Measurements from ENCODE around the gene CXCL14.

Gene CXCL14

DNA sequence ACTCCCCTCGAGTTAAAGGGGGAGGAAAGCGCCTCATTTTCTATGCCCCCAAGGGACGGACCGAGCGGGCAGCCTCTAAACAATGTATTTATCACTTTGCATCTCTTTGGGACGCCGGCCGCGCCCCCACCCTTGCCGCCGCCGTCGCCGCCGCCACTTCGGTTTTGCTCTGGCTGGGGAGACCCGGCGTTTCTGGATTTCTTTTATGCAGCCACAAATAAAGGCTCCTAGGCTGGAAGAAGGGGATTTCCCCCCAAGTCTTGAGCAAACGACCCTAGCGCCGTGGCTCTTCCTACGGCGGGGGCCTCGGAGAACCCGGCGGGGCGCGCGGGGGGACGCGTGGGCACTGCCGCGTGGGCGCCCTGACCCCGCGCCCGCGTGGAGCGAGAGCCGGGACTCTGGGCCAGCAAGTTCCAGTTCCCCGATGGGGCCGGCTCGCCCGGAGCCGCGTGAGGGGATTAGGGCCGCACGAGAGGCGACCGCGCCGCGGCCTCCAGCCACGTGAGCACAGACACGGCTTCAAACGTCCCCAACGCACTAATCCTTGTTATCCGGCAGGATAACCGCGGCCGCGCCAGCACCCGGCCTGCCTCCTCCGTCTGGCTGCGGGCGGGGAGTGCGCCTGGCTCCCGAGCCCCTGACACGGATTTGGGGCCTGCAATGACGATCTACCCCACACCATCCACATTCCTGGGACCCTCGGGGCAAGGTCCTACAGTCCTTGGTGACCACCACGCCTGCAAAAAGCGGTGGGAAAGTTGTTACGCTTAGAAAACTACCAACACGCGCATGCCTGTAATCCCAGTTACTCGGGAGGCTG is 35.1 kb downstream of the CXCL14 start:
- TF ChIP-seq, protein P1, sequence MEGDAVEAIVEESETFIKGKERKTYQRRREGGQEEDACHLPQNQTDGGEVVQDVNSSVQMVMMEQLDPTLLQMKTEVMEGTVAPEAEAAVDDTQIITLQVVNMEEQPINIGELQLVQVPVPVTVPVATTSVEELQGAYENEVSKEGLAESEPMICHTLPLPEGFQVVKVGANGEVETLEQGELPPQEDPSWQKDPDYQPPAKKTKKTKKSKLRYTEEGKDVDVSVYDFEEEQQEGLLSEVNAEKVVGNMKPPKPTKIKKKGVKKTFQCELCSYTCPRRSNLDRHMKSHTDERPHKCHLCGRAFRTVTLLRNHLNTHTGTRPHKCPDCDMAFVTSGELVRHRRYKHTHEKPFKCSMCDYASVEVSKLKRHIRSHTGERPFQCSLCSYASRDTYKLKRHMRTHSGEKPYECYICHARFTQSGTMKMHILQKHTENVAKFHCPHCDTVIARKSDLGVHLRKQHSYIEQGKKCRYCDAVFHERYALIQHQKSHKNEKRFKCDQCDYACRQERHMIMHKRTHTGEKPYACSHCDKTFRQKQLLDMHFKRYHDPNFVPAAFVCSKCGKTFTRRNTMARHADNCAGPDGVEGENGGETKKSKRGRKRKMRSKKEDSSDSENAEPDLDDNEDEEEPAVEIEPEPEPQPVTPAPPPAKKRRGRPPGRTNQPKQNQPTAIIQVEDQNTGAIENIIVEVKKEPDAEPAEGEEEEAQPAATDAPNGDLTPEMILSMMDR (IDR thresholded peaks at IDR 0.05; ENCODE audit: unreplicated experiment in 3 of 3): no peak
- Mint-ChIP-seq H3K27ac (no peak overlapping the region), H3K4me1 (peaks cover 16% of the 10 kb centered on the region), H3K36me3 (ENCODE audit: low read depth) (no peaks in the 10 kb centered on the region), H3K9me3 (peaks cover 2% of the 10 kb centered on the region), H3K4me3 (peak overlapping the region; percentile 75 to 78 (median 78)), H3K27me3 (ENCODE audit: low read depth) (peaks cover 100% of the 10 kb centered on the region)

DNA sequence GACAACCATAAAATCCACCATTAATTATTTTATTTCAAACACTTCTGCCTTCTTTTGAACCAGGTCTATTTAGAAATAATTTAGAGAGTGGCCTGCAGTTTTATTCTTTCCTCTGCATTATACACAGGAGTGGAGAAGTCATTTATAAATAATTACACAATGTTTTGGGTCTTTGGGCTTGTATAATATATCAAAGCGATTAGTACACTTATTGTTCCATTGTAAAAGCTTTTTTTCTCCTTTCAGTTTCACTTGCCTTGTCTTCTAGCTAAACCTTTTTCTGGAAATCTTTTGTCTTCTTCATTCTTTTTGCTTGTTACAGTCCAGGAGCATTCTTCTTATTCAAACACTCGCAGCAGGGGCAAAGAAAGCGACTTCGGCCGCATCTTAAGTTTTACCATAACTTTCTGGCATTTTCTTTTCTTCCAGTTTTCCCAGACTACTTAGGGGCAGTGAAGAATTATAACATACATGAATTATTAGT is 35.7 kb downstream of the CXCL14 start:
- H3K4me1 Mint-ChIP-seq: peaks cover 16% of the 10 kb centered on the region
- peaks cover 2% of the 10 kb centered on the region for H3K9me3 Mint-ChIP-seq
- peak overlapping the region; percentile 10 to 40 (median 37) for H3K4me3 Mint-ChIP-seq
- H3K27me3 Mint-ChIP-seq (ENCODE audit: low read depth): peaks cover 100% of the 10 kb centered on the region
- no peaks in the 10 kb centered on the region for H3K36me3 Mint-ChIP-seq (ENCODE audit: low read depth)
- no peak overlapping the region for H3K27ac Mint-ChIP-seq
- TF ChIP-seq, protein P1 (IDR thresholded peaks at IDR 0.05; ENCODE audit: unreplicated experiment in 3 of 3): no peak

DNA sequence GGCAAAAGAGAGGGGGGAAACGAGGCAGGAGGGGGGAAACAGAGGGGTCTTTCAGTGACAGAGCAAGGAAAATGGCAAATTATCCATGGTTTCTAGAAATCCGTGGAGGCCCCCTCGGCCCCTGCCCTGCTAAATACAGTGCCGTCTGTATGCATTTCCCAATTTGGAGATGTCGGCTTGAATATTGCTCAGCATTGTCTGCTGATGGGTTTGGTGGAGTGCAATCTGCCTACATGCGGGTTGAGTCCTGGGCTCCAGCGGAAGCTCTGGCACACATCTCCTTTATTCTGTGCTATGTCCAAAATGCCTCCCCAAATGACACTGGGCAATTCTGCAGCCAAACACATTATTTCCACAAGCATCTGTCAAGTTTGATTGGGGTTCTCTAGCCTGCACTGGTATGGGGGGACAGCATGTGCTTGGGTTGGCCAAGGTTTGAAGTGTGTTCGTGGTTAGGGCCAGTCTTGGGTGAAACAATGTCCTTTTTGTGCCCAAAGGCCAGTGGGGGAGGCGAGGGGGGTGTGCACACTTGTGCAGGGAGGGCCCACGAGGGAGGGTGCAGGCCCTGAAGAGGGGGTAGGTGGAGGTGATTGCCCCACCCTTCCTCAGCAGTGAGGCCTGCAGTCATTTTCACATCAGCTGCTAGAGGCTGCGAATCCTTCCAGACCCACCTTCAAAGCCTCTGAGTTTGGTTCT is 36.8 kb downstream of the CXCL14 start:
- Mint-ChIP-seq H3K4me1 (peaks cover 16% of the 10 kb centered on the region), H3K9me3 (peaks cover 9% of the 10 kb centered on the region), H3K4me3 (no peak overlapping the region), H3K27ac (no peak overlapping the region), H3K36me3 (ENCODE audit: low read depth) (no peaks in the 10 kb centered on the region), H3K27me3 (ENCODE audit: low read depth) (peaks cover 100% of the 10 kb centered on the region)
- TF ChIP-seq, protein P1 (IDR thresholded peaks at IDR 0.05; ENCODE audit: unreplicated experiment in 3 of 3): no peak

DNA sequence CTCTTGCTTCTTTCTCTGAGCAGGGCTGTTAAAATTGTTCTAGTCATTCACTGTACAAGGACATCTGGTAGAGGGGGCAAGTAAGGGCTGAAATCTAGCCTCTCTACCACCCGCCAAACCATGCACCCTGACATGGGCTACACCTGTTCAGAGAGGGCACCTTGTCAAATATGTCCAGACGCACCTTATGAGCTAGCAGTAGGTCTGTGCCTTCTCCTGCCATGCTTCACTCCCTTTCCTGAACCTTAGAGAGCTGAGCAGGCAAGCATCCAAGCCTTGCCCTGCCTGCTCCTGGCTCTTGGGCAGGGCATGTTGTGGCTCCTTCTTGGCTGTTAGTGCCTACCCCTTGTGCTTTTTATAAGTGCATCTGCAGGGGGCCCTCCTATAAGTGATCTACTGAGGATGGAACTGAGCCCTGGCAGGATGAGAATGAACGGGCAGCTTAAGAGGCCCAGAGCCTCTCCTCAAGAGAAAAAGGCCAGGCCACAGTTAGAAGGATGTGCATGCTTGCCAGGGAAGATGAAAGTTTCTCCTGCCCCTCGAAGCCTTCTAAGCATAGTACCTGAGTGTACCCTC is 39.3 kb downstream of the CXCL14 start:
- H3K27me3 Mint-ChIP-seq (ENCODE audit: low read depth): peaks cover 100% of the 10 kb centered on the region
- H3K4me1 Mint-ChIP-seq: peaks cover 21% of the 10 kb centered on the region
- TF ChIP-seq, protein P1 (IDR thresholded peaks at IDR 0.05; ENCODE audit: unreplicated experiment in 3 of 3): no peak
- H3K9me3 Mint-ChIP-seq: peaks cover 11% of the 10 kb centered on the region
- H3K27ac Mint-ChIP-seq: no peak overlapping the region
- H3K36me3 Mint-ChIP-seq (ENCODE audit: low read depth): no peaks in the 10 kb centered on the region
- no peak overlapping the region for H3K4me3 Mint-ChIP-seq

DNA sequence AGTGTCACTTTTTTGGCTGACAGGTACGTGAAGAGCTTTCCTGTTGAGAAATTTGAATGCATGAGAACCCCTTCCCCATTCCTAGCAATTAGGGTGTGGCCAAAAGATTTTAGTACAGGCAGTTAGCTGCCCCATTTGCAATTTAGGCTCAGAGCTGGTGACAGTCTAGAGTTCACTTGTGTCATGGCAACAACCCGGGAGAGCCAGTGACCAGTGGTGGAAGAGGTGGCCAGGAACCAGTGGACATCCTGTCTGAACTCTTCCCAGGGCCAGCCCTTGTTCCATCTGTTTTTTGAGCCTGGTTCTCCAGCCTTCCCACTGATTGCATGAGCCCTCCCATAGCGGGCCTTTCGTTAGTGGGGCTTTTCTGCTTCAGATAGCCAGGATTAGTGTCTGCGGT is 40.5 kb downstream of the CXCL14 start:
- Mint-ChIP-seq H3K9me3 (peaks cover 11% of the 10 kb centered on the region), H3K4me1 (peaks cover 16% of the 10 kb centered on the region), H3K27me3 (ENCODE audit: low read depth) (peaks cover 100% of the 10 kb centered on the region), H3K4me3 (no peak overlapping the region), H3K36me3 (ENCODE audit: low read depth) (no peaks in the 10 kb centered on the region), H3K27ac (no peak overlapping the region)
- TF ChIP-seq, protein P1 (IDR thresholded peaks at IDR 0.05; ENCODE audit: unreplicated experiment in 3 of 3): no peak

Data from nephron (organoid).